ENCODE data around the gene CNPY4.

DNA sequence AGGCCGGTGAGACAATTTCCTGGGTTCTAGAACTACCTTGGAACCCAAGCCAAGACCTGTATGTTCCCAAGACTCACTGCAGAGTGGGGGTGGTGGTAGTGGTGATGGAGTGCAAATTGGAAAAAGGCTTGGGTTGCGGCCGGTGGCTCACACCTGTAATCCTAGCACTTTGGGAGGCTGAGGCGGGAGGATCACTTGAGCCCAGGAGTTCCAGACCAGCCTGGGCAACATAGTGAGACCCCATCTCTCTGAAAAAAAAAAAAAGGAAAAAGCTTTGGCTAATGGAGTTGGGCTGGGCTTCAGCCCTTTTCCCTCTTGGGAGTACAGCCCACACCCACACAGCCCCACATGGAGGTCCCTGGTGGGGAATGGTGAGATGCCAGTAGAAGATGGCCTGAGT, 13.9 kb upstream of the CNPY4 start:
- TF ChIP-seq EP300 (IDR thresholded peaks at IDR 0.05) = no peak
- TF ChIP-seq, protein P1, sequence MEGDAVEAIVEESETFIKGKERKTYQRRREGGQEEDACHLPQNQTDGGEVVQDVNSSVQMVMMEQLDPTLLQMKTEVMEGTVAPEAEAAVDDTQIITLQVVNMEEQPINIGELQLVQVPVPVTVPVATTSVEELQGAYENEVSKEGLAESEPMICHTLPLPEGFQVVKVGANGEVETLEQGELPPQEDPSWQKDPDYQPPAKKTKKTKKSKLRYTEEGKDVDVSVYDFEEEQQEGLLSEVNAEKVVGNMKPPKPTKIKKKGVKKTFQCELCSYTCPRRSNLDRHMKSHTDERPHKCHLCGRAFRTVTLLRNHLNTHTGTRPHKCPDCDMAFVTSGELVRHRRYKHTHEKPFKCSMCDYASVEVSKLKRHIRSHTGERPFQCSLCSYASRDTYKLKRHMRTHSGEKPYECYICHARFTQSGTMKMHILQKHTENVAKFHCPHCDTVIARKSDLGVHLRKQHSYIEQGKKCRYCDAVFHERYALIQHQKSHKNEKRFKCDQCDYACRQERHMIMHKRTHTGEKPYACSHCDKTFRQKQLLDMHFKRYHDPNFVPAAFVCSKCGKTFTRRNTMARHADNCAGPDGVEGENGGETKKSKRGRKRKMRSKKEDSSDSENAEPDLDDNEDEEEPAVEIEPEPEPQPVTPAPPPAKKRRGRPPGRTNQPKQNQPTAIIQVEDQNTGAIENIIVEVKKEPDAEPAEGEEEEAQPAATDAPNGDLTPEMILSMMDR (IDR thresholded peaks at IDR 0.05) = no peak
